Prostate gland (tissue), 2 donors: ENCODE data around the gene PKLR. TPM values are rescaled to one million over a fixed set of nuclear protein-coding genes. Genes with fewer than 3 reads are reported as not detected.

Experiments
- DNase-seq: peaks from one replicate; pipeline ENCODE4 v3.0.0-alpha.2; 2019; ENCODE audit warnings: low spot score
- H3K27ac ChIP-seq, 2 donors: fragments of 200-600 bp; sonication (generic); 2 replicates each; pipeline ENCODE4 v1.5.1; 2017 to 2019
- H3K27me3 ChIP-seq: fragments of 200-600 bp; sonication (generic); replicated peaks from 2 replicates; pipeline ENCODE4 v1.5.1; 2019; ENCODE audit not compliant: insufficient read depth
- H3K36me3 ChIP-seq, 2 donors: fragments of 200-600 bp; sonication (generic); 1 replicate in 1 of 2; 2 replicates in 1 of 2; pipeline versions ENCODE4 v1.5.1 to v1.8.1; 2017 to 2019
- H3K4me1 ChIP-seq: fragments of 200-600 bp; sonication (generic); replicated peaks from 2 replicates; pipeline ENCODE4 v1.5.1; 2019
- H3K4me3 ChIP-seq, 2 donors: fragments of 200-600 bp; sonication (generic); 2 replicates each; pipeline ENCODE4 v1.5.1; 2017 to 2019
- H3K9me3 ChIP-seq: fragments of 200-600 bp; sonication (generic); 2 replicates; pipeline ENCODE4 v1.5.1; 2017
- CTCF ChIP-seq, 4 experiments: fragments of 200-600 bp in 2 of 4; fragments of 450-650 bp in 2 of 4; sonication (generic) in 2 of 4; IDR thresholded peaks; 1 replicate in 3 of 4; 2 replicates in 1 of 4; pipeline ENCODE4 v1.5.1; 2016 to 2019; ENCODE audit warnings: antibody characterized with exemption in 4 of 4, mild to moderate bottlenecking in 2 of 4, moderate library complexity in 2 of 4
- POLR2A ChIP-seq: fragments of 450-650 bp; IDR thresholded peaks from one replicate; pipeline ENCODE4 v1.6.1; 2016; ENCODE audit warnings: antibody characterized with exemption, mild to moderate bottlenecking
- POLR2AphosphoS5 ChIP-seq: sonication (generic); formaldehyde crosslinking; IDR thresholded peaks from one replicate; pipeline ENCODE4 v1.6.1; 2017; ENCODE audit warnings: antibody characterized with exemption
- WGBS: methylation state at CpG from one replicate; pipeline ENCODE4 v1.1.5; 2018; 5-methylcytosine and 5-hydroxymethylcytosine counted together
- intact Hi-C: fragments of 100-400 bp; cut with DNase I; formaldehyde crosslinking; loops from one replicate; pipeline ENCODE4 v1.14.2; 2022
- total RNA-seq, 2 donors: library from RNA; depleted of rRNA; stranded (reverse); fragments of >200 nt; gene quantifications; one replicate each; pipeline ENCODE4 v1.1.0, GENCODE V29; 2016

Gene PKLR
- total RNA-seq, 2 donors from 2014 or later, result not detected

DNA sequence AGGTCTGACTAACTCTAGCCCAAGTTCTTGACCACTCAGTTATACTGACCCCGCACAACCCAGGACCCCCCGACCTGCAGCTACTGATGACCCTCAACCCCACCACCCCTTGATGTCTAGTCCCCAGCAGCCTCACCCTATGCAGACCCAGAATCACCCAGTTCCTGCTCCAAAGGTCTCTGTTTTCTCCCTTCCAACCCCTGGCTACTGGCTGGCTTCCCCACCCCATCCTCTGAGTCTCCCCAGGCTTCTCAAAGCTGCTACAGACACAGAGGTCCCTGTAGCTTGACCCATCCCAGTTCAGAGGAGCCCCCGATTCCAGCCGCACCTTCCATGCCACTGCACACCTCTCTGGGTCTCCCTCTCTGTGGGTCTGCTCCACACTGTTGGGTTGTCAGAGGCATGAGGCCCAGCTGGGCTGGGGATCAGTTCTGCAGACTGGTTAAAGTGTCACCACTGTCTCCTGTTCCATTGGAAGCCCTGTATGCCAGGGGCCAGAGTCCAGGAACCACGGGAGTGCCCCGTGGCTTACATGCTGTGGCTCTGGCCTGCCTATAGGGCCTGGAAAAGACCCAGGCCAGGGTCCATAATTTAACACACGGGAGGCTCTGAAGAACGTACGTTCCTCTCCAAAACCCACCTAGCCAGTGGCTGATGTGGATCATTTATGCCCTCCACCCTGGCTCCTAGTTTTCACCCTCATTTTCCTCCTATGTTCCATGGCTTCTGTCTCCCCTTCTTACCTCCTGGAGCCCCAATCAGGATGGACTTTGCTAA, 497 bp downstream of the PKLR start:
- intact Hi-C loops, result no loop called here
- H3K9me3 ChIP-seq, result no peaks in the 10 kb centered on the region
- whole genome bisulfite sequencing, result 91% methylated on average over 9 of the region's 9 CpGs
- TF ChIP-seq POLR2AphosphoS5, result no peak
- TF ChIP-seq POLR2A, result no peak
- TF ChIP-seq CTCF (IDR thresholded peaks at IDR 0.05), result no peak
- H3K36me3 ChIP-seq, result no peaks in the 10 kb centered on the region
- peaks cover 3% of the 10 kb centered on the region for H3K27me3 ChIP-seq
- no peak overlapping the region for H3K27ac ChIP-seq
- DNase-seq, result no peak
- no peaks in the 10 kb centered on the region for H3K4me1 ChIP-seq
- no peak overlapping the region for H3K4me3 ChIP-seq

GRCh38 chr1:155300024-155300423, 1.2 kb downstream of the PKLR start:
- H3K36me3 ChIP-seq, result no peaks in the 10 kb centered on the region
- no peak for DNase-seq
- H3K4me1 ChIP-seq, result no peaks in the 10 kb centered on the region
- no peak overlapping the region for H3K27ac ChIP-seq
- no peaks in the 10 kb centered on the region for H3K9me3 ChIP-seq
- no peak overlapping the region for H3K4me3 ChIP-seq
- intact Hi-C loops, result no loop called here
- no peak for TF ChIP-seq CTCF (IDR thresholded peaks at IDR 0.05)
- TF ChIP-seq POLR2A, result no peak
- no peak for TF ChIP-seq POLR2AphosphoS5
- WGBS, result 92% methylated on average over 6 of the region's 8 CpGs
- peaks cover 5% of the 10 kb centered on the region for H3K27me3 ChIP-seq

DNA sequence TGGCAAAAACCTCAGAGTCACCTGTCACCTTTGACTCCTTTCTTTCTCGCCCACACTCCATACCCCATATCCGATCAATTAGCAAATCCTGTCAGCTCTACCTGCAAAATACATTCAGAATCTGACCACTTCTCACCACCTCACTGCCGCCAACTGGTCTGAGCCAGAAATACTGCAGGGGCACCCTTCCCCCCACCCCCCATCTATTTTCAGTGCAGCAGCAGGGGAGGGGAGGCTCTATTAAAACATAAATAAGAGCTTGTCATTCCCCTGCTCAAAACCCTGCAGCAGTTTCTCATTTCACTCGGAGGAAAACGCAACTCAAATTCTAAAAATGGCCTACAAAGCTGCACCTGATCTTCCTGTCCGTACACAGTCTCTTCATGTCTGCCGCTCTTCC, 3.9 kb downstream of the PKLR start:
- no peak overlapping the region for H3K4me3 ChIP-seq
- peaks cover 5% of the 10 kb centered on the region for H3K27me3 ChIP-seq
- no peaks in the 10 kb centered on the region for H3K4me1 ChIP-seq
- no peaks in the 10 kb centered on the region for H3K9me3 ChIP-seq
- no peak overlapping the region for H3K27ac ChIP-seq
- no peak for TF ChIP-seq POLR2A
- TF ChIP-seq POLR2AphosphoS5, result no peak
- no peak for TF ChIP-seq CTCF (IDR thresholded peaks at IDR 0.05)
- H3K36me3 ChIP-seq, result no peaks in the 10 kb centered on the region
- intact Hi-C loops, result no loop called here
- 72% methylated on average over 7 of the region's 7 CpGs for WGBS
- DNase-seq, result no peak

DNA sequence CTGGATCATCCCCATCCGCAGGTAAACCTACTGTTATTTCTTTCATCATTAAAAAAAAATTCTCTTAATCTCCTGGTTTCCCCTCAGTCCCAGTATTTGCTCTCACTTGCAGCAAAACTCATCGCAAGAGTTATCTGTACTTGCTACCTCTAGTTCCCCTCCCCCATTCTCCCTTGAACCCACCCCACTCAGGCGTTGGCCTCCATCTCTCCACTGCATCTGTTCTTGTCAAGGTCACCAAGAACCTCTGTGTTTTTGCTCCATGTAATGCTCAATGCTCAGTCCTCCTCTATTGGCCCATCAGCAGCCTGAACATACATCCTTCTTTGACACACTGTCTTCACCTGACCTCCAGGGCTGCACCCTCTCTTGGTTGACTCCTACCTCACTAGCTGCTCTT, 4.6 kb downstream of the PKLR start:
- Histone ChIP-seq H3K4me3 (no peak overlapping the region), H3K9me3 (no peaks in the 10 kb centered on the region), H3K4me1 (no peaks in the 10 kb centered on the region), H3K27ac (no peak overlapping the region), H3K36me3 (no peaks in the 10 kb centered on the region), H3K27me3 (peaks cover 5% of the 10 kb centered on the region)
- DNase-seq, result no peak
- WGBS, result 90% methylated on average over 3 of the region's 3 CpGs
- no peak for TF ChIP-seq POLR2A
- no peak for TF ChIP-seq POLR2AphosphoS5
- TF ChIP-seq CTCF (IDR thresholded peaks at IDR 0.05), result no peak
- intact Hi-C loops, result no loop called here

- H3K27ac ChIP-seq, result no peak overlapping the region
- H3K9me3 ChIP-seq, result no peaks in the 10 kb centered on the region
- H3K27me3 ChIP-seq, result peaks cover 5% of the 10 kb centered on the region
- H3K4me1 ChIP-seq, result no peaks in the 10 kb centered on the region
- H3K4me3 ChIP-seq, result no peak overlapping the region
- TF ChIP-seq POLR2A (no peak), CTCF (IDR thresholded peaks at IDR 0.05) (no peak), POLR2AphosphoS5 (no peak)
- intact Hi-C loops, result no loop called here
- 77% methylated on average over 7 of the region's 7 CpGs for WGBS
- no peaks in the 10 kb centered on the region for H3K36me3 ChIP-seq
- no peak for DNase-seq
These were observed 5.3 kb downstream of the PKLR start for GRCh38 chr1:155295942-155296267.
